ENCODE results near the gene FAM131C.

GRCh38 chr1:16093611-16094010 is 20.2 kb upstream of the FAM131C start:
- no peak for TF ChIP-seq CTCF (conservative IDR thresholded peaks at IDR 0.05 in 1 of 2, IDR thresholded peaks at IDR 0.05 in 1 of 2; ENCODE audit: extremely low read depth in 1 of 2, insufficient read depth in 1 of 2, low read depth in 1 of 2, low read length in 2 of 2)
- no peak for TF ChIP-seq EZH2 (IDR thresholded peaks at IDR 0.05; ENCODE audit: borderline replicate concordance, low read length)

Measured in mammary epithelial cell (primary cell).